ENCODE data around the gene C20orf141. TPM values are rescaled to one million over a fixed set of nuclear protein-coding genes. Genes with fewer than 3 reads are reported as not detected.

Gene C20orf141
- total and polyA plus RNA-seq, 2 of the 4 experiments (the other 2 are of a cell fraction) = 0.36 to 0.91 TPM

GRCh38 chr20:2783908-2784566 lies 30.8 kb upstream of the C20orf141 start:
- H3K4me1 ChIP-seq (ENCODE audit: control insufficient read depth, insufficient read depth, low read length) = no peaks in the 10 kb centered on the region
- no peaks in the 10 kb centered on the region for H3K79me1 ChIP-seq (ENCODE audit: low read depth in 1 of 2, low read length in 2 of 2)
- H3K27me3 ChIP-seq (ENCODE audit: control insufficient read depth, insufficient read depth, low read length) = peaks cover 11% of the 10 kb centered on the region
- WGBS, 2 experiments (ENCODE audit: extremely low coverage in 2 of 2, insufficient read length in 1 of 2) = 80% methylated on average over 1 of the region's 6 CpGs; no CpG with 5 or more reads in 1 of the 2 experiments
- no peak overlapping the region for H2BK15ac ChIP-seq (ENCODE audit: low read depth, low read length)
- H3K18ac ChIP-seq (ENCODE audit: low read depth, low read length) = no peak overlapping the region
- no peak overlapping the region for H3K14ac ChIP-seq (replicated peaks; ENCODE audit: low read depth, low read length)
- no peaks in the 10 kb centered on the region for H4K20me1 ChIP-seq (ENCODE audit: insufficient read depth, low read length)
- H3K9me1 ChIP-seq (ENCODE audit: insufficient read depth, low read length) = no peaks in the 10 kb centered on the region
- no peak overlapping the region for H3K23ac ChIP-seq (ENCODE audit: low read depth, low read length)
- intact Hi-C loops (cut with micrococcal nuclease) = no loop called here
- H3K4me3 ChIP-seq (ENCODE audit: insufficient read depth, low read depth, low read length) = no peak overlapping the region
- no peak overlapping the region for H2BK20ac ChIP-seq (ENCODE audit: low read depth, low read length)
- in situ Hi-C loops (cut with MboI; ENCODE audit: low sequenced_read_pairs) = no loop called here
- H2BK5ac ChIP-seq (ENCODE audit: low read depth, low read length, poor library complexity, severe bottlenecking) = no peak overlapping the region
- no peak overlapping the region for H4K5ac ChIP-seq (ENCODE audit: low read depth, low read length)
- H3K9ac ChIP-seq (ENCODE audit: low read depth, low read length) = no peak overlapping the region
- no peak overlapping the region for H3K4me2 ChIP-seq (ENCODE audit: low read depth, low read length)
- no TSS peak for BruUV-seq (replicated peaks)
- no peak overlapping the region for H4K8ac ChIP-seq (ENCODE audit: low read depth in 2 of 2, low read length in 2 of 2)
- CTCF ChIA-PET = interaction anchor here (0.7 kb wide), 1 partner anchor 171 kb away, joined by 9 read pairs; no protein-coding TSS in a partner anchor
- H2AFZ ChIP-seq (replicated peaks; ENCODE audit: low read length, poor library complexity) = no peak overlapping the region
- no peak overlapping the region for H3K56ac ChIP-seq (ENCODE audit: extremely low read depth, insufficient read depth, low read length)
- H2BK120ac ChIP-seq (ENCODE audit: low read depth, low read length) = no peak overlapping the region
- H4K91ac ChIP-seq (ENCODE audit: insufficient read depth, low read depth, low read length) = no peak overlapping the region
- no peak overlapping the region for H3K27ac ChIP-seq (ENCODE audit: insufficient read depth, low read length)
- dilution Hi-C loops (cut with HindIII; ENCODE audit: low sequenced_read_pairs, unreplicated experiment) = no loop called here
- no peaks in the 10 kb centered on the region for H3K36me3 ChIP-seq (ENCODE audit: control insufficient read depth, insufficient read depth, low read length)
- POLR2A ChIA-PET (ENCODE audit: unreplicated experiment) = no interaction called here
- H2AK5ac ChIP-seq (ENCODE audit: low read depth, low read length) = no peak overlapping the region
- ATAC-seq (ENCODE audit: low read depth) (no peak), DNase-seq (no peak)
- H3K4ac ChIP-seq (ENCODE audit: low read depth, low read length) = no peak overlapping the region
- no peak overlapping the region for H2AK9ac ChIP-seq (replicated peaks; ENCODE audit: low read depth, low read length, poor library complexity)
- TF ChIP-seq CHD1 (IDR thresholded peaks at IDR 0.05; ENCODE audit: low read depth, low read length) (no peak), RCOR1 (IDR thresholded peaks at IDR 0.05; ENCODE audit: insufficient replicate concordance, low read length) (no peak), FOS (IDR thresholded peaks at IDR 0.05; ENCODE audit: low read depth, low read length) (no peak), BHLHE40 (IDR thresholded peaks at IDR 0.05; ENCODE audit: low read depth, low read length) (no peak), CEBPB (IDR thresholded peaks at IDR 0.05; ENCODE audit: low read depth, low read length) (no peak), POLR2A (IDR thresholded peaks at IDR 0.05; ENCODE audit: low read depth, low read length) (no peak), NFE2L2 (IDR thresholded peaks at IDR 0.05; ENCODE audit: low read depth, low read length) (no peak), RFX5 (IDR thresholded peaks at IDR 0.05; ENCODE audit: low read depth, low read length) (no peak), SMC3 (IDR thresholded peaks at IDR 0.05; ENCODE audit: low read depth, low read length) (no peak), ELK1 (IDR thresholded peaks at IDR 0.05; ENCODE audit: borderline replicate concordance, low read depth, low read length) (no peak), MAZ (IDR thresholded peaks at IDR 0.05; ENCODE audit: borderline replicate concordance, low read depth, low read length) (no peak), MAFK (IDR thresholded peaks at IDR 0.05; ENCODE audit: low read depth, low read length) (no peak)
- H3K9me3 ChIP-seq (ENCODE audit: control insufficient read depth, insufficient read depth, low read length) = peaks cover 3% of the 10 kb centered on the region; the same call in 1 of the 2 replicates
